ENCODE data around the gene HAUS2. TPM values are rescaled to one million over a fixed set of nuclear protein-coding genes. Genes with fewer than 3 reads are reported as not detected.

The HAUS2 gene
- total RNA-seq, 1 donor from 2014 or later, result 35.3 TPM

Other genes with a start within 250 kb of the HAUS2 start
- 0.89 and 3.7 TPM in 2 replicates for gene CAPN3, start 189.3 kb upstream of the HAUS2 start, total RNA-seq
- gene ZNF106, start 57.7 kb upstream of the HAUS2 start, total RNA-seq, result 30.9 and 32.5 TPM in 2 replicates
- 71.5 and 89.5 TPM in 2 replicates for gene SNAP23, start 53.2 kb upstream of the HAUS2 start, total RNA-seq
- gene LRRC57, start within 50 bp of the HAUS2 start, total RNA-seq, result 18.2 and 24.2 TPM in 2 replicates
- gene STARD9, start 26.8 kb downstream of the HAUS2 start, total RNA-seq, result 4.7 and 5.7 TPM in 2 replicates
- 12.9 and 15.8 TPM in 2 replicates for gene CDAN1, start 188.3 kb downstream of the HAUS2 start, total RNA-seq